ENCODE measurements around the gene SNRNP48.

DNA sequence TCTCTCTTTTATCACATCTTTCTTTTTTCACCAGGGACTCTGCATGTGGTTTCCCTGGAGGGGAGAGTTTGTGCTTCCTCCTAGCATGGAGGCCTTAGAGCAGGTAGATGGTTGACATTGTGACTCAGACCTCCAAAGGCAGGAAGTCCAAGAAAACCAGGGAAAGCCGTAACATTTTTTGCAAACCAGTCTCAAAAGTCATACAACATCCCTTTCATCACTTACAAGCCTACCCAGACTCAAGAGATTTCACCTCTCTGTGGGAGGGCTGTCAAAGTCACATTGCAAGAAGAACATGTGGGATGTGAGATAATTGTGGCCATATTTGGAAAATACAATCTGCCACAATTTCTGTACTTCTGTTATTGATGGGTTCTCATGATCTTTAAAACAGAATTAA lies 46.2 kb downstream of the SNRNP48 start:
- TF ChIP-seq, protein P1, sequence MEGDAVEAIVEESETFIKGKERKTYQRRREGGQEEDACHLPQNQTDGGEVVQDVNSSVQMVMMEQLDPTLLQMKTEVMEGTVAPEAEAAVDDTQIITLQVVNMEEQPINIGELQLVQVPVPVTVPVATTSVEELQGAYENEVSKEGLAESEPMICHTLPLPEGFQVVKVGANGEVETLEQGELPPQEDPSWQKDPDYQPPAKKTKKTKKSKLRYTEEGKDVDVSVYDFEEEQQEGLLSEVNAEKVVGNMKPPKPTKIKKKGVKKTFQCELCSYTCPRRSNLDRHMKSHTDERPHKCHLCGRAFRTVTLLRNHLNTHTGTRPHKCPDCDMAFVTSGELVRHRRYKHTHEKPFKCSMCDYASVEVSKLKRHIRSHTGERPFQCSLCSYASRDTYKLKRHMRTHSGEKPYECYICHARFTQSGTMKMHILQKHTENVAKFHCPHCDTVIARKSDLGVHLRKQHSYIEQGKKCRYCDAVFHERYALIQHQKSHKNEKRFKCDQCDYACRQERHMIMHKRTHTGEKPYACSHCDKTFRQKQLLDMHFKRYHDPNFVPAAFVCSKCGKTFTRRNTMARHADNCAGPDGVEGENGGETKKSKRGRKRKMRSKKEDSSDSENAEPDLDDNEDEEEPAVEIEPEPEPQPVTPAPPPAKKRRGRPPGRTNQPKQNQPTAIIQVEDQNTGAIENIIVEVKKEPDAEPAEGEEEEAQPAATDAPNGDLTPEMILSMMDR (IDR thresholded peaks at IDR 0.05; ENCODE audit: low read depth, low read length): no peak
- TF ChIP-seq EZH2phosphoT487 (IDR thresholded peaks at IDR 0.05; ENCODE audit: low read depth): no peak

All from OCI-LY3 (cell line).